ENCODE measurements around the gene EYA3.
"Not testable (repeated sequence)": the region's sequence is repeated elsewhere in the genome, so short reads cannot be mapped to it uniquely, and the experiment has no call there.

EYA3 gene

DNA sequence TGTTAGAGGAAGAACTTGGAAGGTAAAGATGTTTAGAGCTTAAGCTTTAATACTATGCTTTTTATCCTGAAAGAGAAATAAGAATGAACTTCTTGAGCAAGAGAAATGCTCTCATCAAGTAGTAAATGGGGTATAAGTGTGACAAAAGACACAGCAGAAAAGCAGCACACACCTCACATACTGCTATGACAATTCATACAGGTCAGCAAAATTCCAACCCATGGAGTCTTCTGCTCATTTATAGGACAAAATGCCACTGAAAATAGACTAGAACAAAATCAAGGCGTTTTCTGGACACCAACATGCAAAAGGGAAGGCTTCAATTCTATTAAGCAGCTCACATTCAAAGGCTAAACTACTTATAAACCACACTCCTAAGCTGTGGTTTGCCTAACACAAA lies 61.2 kb downstream of the EYA3 start:
- DNase-seq, result no peak

DNA sequence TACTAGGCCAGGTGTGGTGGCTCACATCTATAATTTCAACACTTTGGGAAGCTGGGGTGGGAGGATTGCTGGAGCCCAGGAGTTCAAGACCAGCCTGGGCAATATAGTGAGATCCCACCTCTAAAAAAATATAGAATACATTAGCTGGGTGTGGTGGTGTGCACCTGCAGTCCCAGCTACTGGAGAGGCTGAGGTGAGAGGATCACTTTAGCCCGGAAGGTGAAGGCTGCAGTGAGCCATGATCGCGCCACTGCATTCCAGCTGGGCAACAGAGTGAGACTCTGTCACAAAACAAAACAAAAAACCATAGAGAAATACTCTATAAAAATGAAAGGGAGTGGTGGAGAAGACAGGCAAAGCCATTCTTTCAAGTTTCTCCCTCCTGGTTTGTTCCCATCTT lies 62.1 kb downstream of the EYA3 start:
- no peak for DNase-seq

DNA sequence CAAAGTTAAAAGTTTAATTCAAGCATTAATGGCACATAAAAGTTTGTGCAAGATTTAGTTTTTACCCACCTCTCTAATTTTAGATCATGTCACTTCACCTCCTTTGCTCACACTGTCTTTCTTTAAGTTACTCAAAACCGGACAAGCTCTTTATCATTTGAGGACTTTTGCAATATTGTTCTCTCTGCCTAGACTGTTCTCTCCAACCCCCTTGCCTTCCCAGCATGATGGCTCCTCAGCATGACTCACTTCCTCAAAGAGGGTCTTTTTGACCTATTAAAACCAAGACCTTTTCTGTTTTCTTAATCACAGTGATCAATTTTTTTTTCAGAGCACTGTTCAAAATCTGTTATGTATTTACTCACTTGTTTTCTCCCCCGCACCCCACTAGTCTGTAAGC lies 67.3 kb downstream of the EYA3 start:
- DNase-seq, result no peak

DNA sequence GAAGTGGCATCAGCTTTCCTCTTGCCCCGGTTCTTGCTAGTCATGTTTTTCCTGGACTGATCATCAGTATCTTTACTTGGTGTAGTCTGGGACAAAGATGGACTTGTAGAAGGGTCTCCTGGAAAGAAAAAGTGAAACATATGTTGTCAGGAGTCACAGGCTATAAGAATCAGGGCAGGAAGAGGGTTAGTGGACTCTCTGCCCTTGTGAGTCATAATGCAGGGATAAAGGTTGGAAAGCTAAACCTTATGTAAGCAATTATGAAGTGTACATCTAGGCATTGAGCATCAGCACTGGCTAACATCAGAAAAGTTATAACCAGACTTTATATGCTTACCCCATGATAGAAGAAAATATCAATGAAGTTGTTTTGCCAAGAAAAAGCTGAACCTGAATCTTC lies 77.4 kb downstream of the EYA3 start:
- no peak for DNase-seq

DNA sequence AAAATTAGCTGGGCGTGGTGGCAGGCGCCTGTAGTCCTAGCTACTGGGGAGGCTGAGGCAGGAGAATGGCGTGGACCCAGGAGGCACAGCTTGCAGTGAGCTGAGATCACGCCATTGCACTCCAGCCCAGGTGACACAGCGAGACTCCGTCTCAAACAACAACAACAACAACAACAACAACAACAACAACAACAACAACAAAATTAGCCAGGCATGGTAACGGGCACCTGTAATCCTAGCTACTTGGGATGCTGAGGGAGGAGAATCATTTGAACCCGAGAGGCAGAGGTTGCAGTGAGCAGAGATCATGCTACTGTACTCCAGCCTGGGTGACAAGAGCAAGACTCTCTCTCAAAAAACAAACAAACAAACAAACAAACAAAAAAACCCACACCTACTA lies 85.3 kb downstream of the EYA3 start:
- not testable (repeated sequence) for DNase-seq

DNA sequence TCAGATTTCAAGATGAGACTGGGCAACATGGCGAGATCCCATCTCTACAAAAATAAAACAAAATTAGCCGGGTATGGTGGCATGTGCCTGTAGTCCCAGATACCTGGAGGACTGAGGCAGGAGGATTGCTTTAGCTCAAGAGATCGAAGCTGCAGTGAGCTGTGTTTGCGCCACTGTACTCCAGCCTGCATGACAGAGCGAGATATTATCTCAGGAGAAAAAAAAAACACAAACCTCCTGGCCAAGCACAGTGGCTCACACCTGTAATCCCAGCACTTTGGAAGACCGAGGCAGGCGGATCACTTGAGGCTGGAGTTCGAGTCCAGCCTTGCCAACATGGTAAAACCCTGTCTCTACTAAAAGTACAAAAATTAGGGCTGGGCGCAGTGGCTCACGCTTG lies 85.8 kb downstream of the EYA3 start:
- DNase-seq, result no peak

DNA sequence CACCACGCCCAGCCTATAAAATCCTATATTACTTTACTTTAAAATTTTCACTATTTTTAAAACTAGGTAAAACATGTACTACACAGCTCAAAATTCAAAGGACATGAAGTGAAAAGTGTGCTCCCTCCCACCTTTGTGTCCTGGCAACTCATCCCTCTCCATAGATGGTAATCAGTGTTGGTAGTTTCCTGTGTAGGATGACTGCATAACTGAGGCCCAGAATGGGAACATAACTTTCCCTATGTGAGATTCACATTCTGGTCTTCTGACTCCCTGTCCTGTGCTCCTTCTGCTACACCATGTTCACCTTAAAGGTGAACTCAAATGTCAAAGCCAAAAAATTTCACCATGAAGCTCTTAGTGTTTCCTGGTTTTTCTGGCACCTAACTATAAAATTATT lies 89.4 kb downstream of the EYA3 start:
- DNase-seq, result no peak

DNA sequence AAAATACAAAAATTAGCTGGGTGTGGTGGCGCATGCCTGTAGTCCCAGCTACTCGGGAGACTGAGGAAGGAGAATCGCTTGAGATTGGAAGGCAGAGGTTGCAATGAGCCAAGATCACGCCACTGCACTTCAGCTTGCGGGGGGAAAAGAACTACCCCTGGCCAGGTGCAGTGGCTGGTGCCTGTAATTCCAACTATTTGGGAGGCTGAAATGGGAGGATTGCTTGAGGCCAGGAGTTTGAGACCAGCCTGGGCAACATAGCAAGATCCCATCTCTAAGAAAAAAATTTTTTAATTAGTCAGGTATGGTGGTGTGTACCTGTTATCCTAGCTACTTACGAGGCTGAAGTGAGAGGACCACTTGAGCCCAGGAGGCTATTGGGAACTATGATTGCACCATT lies 93.9 kb downstream of the EYA3 start:
- not testable (repeated sequence) for DNase-seq

DNA sequence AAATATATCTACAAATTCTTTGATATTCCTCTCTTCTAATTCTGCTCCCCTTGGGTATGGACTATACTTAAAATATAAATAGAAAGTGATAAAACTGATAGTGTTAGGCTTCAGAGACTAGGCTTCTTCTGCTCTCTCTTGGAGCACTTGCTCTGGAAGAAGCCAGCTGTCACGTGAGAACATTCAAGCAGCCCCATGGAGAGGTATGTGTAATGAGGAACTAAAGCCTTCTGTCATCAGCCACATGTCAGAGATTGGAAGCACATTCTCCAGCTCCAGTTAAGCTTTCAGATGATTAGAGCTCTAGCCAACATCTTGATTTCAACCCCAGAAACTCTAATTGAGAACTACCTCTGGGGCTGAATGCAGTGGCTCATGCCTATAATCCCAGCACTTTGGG lies 94.3 kb downstream of the EYA3 start:
- DNase-seq, result no peak

DNA sequence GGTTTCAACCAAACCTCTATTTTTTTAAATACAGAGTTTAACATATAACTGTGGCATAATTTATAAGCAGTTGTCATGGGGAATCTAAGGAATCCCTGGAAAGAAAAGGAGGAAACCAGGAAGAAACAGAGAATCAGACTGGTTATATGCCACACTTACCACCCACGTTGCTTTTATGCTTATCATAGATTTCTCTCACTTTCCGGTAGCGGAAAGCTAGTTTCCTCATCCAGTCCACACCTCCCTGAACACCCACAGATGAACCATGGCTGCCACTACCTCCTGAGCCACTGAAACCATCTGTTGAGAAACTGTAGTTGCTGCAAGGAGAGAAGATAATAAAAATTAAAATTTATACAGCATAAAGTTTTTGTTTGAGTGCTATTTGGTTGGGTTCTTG lies 95.2 kb downstream of the EYA3 start:
- DNase-seq, result no peak

DNA sequence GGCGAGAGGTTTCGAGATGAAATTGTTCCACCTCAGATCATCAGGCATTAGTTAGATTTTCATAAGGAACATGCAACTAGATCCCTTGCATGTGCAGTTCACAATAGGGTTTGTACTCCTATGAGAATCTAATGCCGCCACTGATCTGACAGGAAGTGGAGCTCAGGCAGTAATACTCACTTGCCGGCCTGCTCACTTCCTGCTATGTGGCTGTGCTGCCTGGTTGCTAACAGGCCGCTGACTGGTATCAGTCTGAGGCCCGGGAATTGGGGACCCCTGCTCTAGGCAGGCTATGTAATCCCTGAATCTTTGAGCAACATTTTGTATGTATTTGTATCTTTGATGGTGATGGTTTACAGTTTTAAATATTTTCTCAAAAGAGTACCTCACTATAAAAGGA lies 96.1 kb downstream of the EYA3 start:
- DNase-seq, result no peak

DNA sequence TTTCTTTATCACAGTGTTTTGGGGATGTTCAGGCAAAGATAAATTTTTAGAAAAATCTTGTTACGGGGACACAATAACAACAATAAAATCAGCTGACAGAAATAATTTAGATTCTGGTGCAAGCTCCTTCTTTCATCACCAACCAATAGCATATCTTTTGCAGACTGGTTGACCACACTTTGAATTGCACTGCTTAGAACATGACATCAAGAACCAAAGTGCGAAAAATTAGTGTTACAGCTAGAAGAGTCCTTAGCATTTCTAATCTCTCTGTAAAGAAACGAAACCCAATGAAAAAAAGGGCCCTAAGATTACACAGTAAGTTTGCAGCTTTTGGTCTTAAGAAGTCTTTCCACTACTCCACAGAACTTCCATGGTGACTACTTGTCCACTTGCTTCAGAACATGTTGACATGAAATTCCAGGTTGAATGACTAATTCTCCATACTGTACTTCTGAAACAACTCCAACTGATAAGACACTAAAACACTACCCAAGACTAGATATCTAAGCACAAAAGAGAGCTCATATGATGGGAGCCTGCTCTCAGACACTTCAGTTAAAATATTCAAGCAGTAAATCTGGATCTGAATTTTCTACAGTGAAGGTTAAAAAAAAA lies 97.4 kb downstream of the EYA3 start:
- no peak for DNase-seq

DNA sequence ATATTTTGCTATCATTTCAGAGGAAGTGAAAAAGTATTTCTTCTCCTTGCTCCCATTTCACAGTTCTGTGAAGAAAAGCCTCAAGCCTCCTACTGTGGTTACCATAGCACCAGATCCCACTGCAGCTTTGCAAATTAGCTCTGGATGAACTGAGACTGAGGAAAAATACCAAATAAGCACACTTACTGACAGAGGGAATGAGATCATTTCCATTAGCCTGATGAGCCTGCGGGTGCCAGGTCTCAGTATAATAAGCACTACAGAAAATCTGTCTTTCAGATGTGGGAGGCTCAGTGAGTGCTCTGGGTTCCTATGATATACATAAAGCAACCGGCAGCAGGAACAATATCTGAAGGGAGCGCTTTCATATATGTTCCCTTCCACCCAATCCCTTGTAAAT lies 107.3 kb downstream of the EYA3 start:
- DNase-seq, result no peak

DNA sequence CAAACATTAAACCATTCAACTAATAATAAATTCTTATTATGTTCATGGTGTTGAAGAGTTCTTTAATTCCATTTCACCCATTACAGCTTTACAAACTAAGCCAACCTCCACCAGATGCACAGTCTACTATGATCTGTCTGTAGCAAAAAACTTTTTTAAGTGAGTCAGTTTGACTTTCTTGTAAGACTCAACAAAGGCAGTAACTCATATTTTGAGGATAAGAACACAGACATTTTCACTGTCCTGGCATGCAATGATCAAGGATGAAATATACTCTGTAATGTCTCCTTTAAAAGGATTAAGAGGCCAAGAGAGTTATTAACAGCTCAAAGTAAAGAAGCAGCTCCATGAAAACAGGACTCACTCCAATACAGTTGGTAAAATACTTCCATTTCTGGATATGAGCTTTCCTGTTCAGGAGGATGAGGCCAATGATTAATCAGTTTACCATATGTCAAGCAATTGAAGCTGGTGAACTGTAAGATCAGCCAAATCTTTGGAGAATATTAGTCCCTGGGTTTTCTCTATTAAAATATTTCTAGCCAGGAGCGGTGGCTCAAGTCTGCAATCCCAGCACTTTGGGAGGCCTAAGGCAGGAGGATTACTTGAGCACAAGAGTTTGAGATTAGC lies 108.1 kb downstream of the EYA3 start:
- no peak for DNase-seq

DNA sequence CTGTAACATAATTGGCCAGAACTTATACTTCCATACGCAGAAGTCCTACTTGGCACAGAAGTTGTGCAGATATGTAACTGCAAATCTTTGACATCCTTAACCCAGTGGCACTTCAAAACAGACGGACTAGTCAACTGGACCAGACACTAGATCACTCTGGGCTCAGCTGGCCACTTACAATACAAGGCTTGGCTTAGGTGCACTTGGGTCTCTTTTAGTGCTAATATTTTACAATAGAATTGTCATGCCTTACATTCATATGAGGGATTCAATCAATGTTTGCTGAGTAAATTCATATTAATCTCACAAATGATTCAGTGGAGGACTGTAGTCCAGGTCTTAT lies 108.6 kb downstream of the EYA3 start:
- no peak for DNase-seq

DNA sequence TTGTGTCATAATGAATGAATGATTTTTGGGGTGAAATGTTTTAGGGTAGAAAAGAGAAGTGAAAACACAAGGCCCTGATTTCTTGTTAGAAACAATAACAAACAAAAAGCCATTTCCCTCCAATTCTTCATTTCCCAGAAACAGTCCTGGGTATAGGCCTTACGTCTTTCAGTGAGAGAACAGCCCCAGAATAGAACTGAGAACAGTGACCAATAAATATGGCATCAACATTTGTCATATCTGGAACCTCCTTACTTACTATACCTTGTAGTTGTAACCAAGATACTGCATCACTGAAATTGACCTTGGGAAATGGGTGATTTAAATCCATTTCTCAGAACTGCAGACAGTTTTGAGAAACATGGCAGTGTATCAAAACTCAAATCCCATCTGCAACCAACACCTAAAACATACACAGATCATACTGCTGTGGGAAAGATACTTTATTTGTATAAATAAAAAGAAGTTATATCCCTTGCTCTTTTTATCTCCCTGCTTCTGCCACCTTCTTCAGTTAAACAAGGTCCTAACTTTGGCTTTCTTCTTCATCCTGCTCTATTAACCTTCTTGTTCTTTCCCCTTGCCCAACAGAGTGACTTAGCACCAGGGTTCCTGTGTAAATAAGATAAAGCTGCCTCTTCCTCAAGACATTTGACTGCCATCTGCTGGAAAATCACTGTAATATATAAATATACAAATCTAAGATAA lies 109.1 kb downstream of the EYA3 start:
- no peak for DNase-seq

DNA sequence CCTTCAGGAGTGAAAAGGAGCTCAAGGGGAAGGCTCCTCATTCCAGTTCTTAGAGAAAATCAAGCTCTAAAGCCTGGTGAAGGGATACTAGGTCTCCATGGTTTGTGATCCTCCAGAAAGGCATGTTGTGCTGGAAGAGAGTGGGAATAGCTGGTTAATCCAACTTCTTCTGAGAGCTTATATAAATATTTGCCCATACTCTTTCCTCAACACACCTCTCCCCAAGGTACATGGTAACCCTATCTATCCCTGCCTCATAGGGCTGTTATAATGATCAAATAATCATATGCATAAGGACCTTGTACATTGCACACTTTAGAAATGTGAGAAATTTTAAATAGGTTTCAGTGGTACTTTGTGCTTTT lies 114.0 kb downstream of the EYA3 start:
- no peak for DNase-seq

DNA sequence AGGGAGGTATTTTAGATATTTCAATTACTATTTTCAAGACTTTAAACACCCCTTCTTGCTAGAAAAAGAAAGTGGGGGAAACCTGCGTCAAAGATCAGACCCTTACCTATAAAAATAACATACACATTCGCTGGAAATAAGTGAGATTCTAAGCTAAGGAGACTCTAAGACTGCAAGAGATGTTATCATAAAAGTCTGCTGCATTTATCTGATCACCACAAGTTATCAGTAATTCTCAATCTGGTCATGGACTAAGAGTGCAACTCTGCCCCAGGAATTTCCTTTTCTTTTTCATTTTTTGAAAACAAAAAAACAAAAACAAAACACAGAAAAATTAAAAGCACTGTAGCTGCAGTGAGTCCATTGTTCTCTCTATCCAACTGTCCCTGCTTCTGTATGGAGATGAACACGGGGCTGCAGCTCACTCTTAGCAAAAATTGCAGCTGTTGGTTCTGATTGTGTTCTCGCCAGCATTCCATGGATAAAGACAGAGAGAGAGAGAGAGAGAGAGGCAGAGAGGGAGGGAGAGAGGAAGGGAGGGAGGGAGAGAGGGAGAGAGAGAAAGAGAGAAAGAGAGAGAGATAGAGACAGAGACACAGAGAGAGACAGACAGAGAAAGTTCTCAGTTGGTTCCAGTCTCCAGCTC lies 114.5 kb downstream of the EYA3 start:
- no peak for DNase-seq

DNA sequence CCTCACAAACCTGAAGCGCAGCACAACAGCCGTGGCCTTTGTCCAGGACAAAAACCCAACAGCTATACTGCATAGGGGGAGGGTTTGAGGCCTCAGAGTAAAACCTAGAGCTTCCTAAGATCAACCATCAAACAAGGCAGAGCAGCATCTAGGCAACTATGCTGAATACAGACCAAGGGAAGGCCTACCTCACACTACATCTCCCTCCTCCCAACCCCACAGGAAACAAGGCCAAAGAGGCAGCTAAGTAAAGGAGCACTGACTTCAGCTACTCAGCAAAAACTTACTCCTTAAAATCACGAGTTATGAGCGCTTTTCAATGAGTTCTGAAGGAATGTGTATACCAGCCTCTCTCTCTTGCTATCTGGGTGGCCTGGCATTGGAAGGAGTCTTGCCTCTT lies 116.3 kb downstream of the EYA3 start:
- DNase-seq, result no peak

DNA sequence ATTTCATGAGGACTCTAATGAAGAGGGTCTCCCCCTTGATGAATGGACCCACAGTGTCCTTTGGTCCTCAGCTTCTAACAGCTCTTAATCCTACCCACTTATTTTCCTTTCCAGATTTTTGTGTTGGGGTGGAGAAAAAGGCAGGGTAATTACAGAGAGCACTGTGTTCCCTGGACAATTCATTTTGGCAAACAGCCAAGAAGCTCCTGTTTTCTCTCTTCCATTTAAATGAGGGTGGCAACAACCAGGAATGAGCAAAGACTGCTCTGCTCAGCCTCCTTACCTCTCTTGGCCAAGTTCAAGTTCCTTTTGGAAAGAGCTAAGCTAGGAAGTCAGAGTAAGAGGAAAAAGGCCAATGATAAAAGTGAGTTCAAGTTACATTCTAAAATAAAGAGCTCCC lies 116.7 kb downstream of the EYA3 start:
- no peak for DNase-seq

DNA sequence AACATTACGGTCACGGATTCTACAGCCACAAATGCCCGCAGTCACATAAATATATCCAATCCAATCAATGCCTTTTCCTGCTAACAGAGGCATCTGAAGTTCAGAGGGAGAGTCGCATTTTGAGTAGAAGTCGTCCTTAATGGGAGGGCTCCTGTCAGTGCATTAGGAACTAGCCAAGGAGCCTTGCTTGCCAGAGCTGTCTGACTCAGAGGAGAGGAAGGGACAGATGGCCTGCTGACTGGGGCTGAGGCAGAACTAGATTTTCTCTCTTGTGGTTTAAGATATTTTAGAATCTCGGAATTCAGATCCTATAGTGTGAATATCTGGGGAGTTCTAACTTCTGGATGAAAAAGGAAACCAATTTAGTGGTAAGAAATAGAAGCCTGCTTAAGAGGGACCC lies 118.0 kb downstream of the EYA3 start:
- no peak for DNase-seq

DNA sequence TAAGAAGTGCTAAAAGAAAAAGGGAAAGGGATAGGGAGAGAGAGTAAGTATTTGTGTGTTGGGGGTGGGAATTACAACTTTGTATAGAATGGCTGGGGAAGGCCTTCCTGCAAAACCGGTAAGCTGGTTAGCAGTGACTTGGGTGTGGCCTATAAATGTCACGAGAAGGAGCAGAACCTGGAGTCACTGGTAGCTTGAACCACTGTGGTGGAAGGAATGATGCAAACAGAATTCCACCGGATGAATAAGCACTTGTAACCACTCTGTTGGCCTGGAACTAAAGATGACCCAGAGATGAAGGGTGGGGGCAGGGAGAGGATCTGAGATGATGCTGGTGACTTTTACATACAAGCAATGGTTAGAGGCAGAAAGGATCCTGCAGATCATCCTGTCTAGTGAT lies 119.7 kb downstream of the EYA3 start:
- DNase-seq, result no peak

DNA sequence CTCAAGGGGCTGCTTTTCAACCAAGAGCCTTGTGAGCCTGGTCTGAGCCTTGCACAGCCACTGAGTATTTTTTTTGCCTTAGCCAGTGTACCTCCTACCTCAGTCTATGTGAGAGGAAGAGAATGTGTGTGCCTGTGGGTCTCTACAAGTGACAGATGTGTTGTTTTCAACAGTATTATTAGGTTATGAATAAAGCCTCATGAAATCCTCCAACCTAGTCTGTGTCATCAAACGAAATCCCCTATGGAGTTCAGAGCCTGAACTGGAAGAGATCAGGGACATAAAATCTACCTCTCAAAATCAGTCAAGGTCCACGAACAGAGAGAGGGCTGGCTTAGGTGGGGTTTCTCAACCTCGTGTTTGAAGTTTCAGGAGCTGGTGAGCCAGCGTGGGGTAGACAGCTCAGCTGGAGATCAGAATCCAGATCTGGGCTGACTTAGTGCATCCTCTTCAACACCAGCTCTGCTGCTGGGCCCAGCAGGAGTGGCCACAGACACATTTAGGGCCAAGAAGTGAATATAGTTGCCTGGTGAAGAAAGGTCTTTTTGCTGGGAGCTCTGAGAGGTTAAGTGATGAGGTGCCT lies 120.4 kb downstream of the EYA3 start:
- no peak for DNase-seq

Measured in KG1 (cell line).